GM12864 (cell line): ENCODE results near the gene DNTTIP2.

Experiments used
- DNase-seq: peaks from one replicate; pipeline ENCODE4 v3.0.0-alpha.2; 2011; ENCODE audit warnings: low read depth
- H3K4me3 ChIP-seq: 2 replicates; pipeline ENCODE4 v1.5.1; 2011; ENCODE audit warnings: mild to moderate bottlenecking, low read depth, low read length, control low read depth
- TF ChIP-seq, protein P1 (sequence below): IDR thresholded peaks from 2 replicates; pipeline ENCODE4 v1.5.1; 2011; ENCODE audit warnings: low read depth, mild to moderate bottlenecking, moderate library complexity, low read length, control low read depth, inconsistent platforms; ENCODE audit errors: missing control alignments

DNTTIP2 gene

DNA sequence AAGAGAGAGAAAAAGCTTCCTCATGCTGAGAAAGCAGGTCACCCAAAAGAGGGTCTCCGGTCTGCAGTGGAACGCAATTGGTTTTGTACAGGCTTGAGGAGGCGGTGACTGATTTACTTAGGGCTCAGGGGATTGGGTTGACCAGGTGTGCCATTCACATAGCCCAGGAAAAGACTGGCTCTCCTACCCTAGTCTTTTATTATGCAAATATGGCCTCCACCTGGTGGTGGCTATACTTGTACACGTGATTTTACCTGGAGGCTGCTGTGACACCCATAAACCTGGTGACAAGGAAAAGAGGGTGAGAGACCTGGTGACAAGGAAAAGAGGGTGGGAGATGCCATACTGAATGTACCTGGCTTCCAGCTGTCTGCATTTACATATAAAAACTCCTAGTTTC is 49.9 kb downstream of the DNTTIP2 start:
- no peak overlapping the region for H3K4me3 ChIP-seq
- TF ChIP-seq, protein P1, sequence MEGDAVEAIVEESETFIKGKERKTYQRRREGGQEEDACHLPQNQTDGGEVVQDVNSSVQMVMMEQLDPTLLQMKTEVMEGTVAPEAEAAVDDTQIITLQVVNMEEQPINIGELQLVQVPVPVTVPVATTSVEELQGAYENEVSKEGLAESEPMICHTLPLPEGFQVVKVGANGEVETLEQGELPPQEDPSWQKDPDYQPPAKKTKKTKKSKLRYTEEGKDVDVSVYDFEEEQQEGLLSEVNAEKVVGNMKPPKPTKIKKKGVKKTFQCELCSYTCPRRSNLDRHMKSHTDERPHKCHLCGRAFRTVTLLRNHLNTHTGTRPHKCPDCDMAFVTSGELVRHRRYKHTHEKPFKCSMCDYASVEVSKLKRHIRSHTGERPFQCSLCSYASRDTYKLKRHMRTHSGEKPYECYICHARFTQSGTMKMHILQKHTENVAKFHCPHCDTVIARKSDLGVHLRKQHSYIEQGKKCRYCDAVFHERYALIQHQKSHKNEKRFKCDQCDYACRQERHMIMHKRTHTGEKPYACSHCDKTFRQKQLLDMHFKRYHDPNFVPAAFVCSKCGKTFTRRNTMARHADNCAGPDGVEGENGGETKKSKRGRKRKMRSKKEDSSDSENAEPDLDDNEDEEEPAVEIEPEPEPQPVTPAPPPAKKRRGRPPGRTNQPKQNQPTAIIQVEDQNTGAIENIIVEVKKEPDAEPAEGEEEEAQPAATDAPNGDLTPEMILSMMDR, result no peak

DNA sequence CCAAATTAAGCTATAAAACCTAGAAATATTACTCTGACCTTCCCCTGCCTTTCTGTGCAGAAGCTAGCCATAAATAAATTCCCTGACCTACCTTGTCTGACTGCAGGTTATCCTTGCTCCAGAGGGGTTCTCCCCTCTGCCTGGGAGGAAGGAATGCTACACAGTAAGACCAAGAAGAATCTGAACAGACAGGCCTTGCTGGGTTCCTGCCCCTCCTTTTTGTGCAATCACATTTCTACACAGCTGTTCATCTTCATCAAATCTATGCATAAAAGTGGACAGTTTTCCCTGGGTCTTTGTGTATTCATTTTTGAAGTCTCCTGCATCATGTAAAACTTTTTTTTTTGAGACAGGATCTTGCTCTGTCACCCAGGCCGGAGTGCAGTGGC is 50.6 kb downstream of the DNTTIP2 start:
- DNase-seq, result no peak
- no peak overlapping the region for H3K4me3 ChIP-seq
- TF ChIP-seq, protein P1, result no peak

More for the DNA sequence above, 49.9 kb downstream of the DNTTIP2 start:
- DNase-seq, result no peak

DNA sequence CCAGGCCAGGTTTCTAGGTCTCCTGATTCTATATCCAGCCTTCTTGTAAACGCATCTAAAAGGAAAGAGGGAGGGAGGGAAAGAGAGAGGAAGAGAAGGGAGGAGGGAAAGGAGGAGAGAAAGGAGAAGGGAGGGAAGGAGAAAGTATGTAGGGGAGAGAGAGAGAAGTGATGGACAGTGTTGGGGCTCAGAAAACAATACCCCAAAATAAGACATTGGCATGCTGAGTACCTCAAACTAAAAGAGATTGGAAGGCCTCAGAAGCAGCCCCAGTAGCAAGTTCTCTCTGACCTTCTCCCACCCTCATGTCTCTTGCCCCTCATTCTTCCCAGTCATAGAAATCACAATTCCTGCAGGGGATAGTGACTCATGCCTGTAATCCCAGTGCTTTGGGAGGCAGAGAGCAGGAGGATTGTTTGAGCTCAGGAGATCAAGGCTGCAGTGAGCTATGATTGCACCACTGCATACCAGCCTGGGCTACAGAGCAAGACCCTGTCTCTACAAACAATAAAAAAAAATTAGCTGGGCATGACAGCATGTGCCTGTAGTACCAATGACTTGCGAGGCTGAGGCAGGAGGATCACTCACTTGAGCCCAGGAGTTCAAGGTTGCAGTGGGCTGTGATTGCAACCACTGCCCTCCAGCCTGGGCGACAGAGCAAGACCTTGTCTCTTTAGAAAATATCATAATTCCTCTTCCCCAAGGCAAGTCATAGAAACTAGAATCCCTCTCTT is 51.2 kb downstream of the DNTTIP2 start:
- TF ChIP-seq, protein P1, result no peak
- no peak for DNase-seq
- H3K4me3 ChIP-seq, result no peak overlapping the region

DNA sequence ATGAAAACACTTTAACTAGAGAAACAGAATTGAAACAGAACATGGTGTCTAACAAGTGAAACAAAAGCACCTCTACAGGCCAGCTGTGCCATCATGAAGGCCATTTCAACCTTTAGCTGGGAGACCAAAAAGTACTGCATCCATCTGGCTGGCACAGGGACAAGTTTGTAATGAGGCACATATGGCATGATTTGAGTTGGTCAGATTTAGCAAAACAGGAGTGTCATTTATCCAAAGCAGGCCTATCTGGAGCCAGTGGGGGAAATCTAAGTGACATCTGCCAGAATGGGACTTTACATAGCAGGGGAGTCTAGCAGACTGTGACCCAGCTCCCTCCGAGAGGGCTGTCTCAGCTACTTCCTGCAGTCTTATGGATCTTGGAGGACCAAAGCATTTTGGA is 51.9 kb downstream of the DNTTIP2 start:
- no peak overlapping the region for H3K4me3 ChIP-seq
- TF ChIP-seq, protein P1, result no peak
- DNase-seq, result no peak

DNA sequence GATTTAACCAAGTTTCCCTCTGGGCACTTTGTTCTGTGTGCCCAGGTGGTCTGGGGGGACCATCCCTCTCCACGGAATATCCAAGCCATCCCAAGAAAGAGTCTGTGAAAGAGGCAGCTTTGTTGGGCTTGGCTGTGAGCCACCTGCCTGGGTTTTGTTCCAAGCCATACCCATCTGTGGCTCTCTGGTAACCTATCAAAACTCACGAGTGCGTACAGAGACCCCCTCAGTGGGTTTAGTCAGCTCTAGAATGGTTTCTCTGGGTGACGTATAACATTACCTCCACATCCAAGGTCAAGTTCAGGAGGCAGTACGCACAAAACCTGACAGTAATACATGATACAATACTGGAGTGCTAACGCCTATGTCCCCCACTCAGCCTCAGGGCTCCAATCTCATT is 54.2 kb downstream of the DNTTIP2 start:
- no peak for DNase-seq
- no peak overlapping the region for H3K4me3 ChIP-seq
- TF ChIP-seq, protein P1, result no peak

DNA sequence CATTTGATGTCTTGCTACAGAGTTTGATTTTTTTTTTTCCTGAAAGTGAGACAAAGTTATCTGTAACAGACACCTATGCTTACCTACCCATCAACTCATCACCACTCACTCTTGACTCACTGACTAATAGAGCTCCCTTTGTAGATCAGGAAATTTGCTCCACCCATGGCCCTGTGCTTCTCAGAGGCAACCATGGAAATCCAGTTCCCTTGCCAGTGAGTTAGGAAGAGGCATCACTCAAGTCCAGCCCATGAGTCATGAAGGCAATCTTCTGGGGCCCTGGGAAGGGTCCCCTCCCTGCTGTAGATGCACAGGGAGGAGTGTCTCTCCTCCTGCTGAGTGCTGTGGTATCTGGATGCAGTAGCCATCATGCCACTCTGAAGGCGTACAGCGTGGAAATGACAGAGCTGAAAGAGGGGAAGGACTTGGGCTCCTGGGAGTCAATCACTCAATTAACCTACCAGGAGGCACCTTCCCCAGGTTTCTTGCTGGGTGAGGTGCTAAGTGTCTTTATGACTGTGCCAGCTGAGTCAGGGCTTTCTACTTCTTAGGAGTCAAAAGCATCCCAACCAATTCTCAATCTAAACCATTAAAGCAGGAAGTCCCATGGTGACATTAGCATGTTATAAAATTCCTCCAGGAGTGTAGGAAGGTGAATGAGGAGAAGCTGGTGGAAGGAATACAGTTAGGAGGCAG is 56.1 kb downstream of the DNTTIP2 start:
- TF ChIP-seq, protein P1, result no peak
- H3K4me3 ChIP-seq, result no peak overlapping the region
- no peak for DNase-seq
